ENCODE measurements around the gene BMX.

Gene BMX

GRCh38 chrX:15576019-15576418 is 75.4 kb downstream of the BMX start:
- DNase-seq, result no peak

GRCh38 chrX:15579778-15580747 is 79.5 kb downstream of the BMX start:
- no peak for DNase-seq

GRCh38 chrX:15594371-15594770 is 93.8 kb downstream of the BMX start:
- no peak for DNase-seq

GRCh38 chrX:15598026-15598425 is 97.4 kb downstream of the BMX start:
- no peak for DNase-seq

GRCh38 chrX:15599461-15599860 is 98.9 kb downstream of the BMX start:
- no peak for DNase-seq

GRCh38 chrX:15600049-15600448 is 99.4 kb downstream of the BMX start:
- DNase-seq, result no peak

- no peak for DNase-seq
Measured at GRCh38 chrX:15600745-15601144, 100.1 kb downstream of the BMX start, which contains the start of gene ACE2. ACE2 (minus strand) TSS chrX:15600960; CDS start chrX:15600911, 49 bp downstream.

- DNase-seq, result no peak
Measured at GRCh38 chrX:15601932-15602331, 101.3 kb downstream of the BMX start.

GRCh38 chrX:15602761-15603160 is 102.2 kb downstream of the BMX start:
- no peak for DNase-seq

GRCh38 chrX:15605226-15605625 is 104.6 kb downstream of the BMX start:
- no peak for DNase-seq
